NB4 (cell line): ENCODE measurements around the gene ST8SIA1.
A peak's percentile ranks its signal among the peaks of the same experiment; 100 is the strongest.

ENCODE experiments used
- DNase-seq: peaks from one replicate; pipeline ENCODE4 v3.0.0; 2010; ENCODE audit warnings: low read depth
- H3K4me3 ChIP-seq: one replicate; pipeline ENCODE4 v1.5.1; 2011; ENCODE audit warnings: mild to moderate bottlenecking, low read depth, low read length, moderate library complexity
- MYC ChIP-seq: IDR thresholded peaks from 2 replicates; pipeline ENCODE4 v1.6.1; 2011; ENCODE audit warnings: low read depth, low read length
- POLR2A ChIP-seq: IDR thresholded peaks from 2 replicates; pipeline ENCODE4 v1.6.1; 2011; ENCODE audit warnings: mild to moderate bottlenecking; ENCODE audit not compliant: insufficient read length; ENCODE audit errors: extremely low read depth
- TF ChIP-seq, protein P1 (sequence below): IDR thresholded peaks from one replicate; pipeline ENCODE4 v1.5.1; 2012; ENCODE audit warnings: low read depth, low read length
- TF ChIP-seq, protein P2 (sequence below): IDR thresholded peaks from 2 replicates; pipeline ENCODE4 v1.6.1; 2011; ENCODE audit warnings: low read depth, low read length

ST8SIA1 gene

GRCh38 chr12:22190969-22191368, 143.5 kb downstream of the ST8SIA1 start:
- H3K4me3 ChIP-seq: no peak overlapping the region
- TF ChIP-seq MYC (no peak), POLR2A (no peak)
- TF ChIP-seq, protein P1, sequence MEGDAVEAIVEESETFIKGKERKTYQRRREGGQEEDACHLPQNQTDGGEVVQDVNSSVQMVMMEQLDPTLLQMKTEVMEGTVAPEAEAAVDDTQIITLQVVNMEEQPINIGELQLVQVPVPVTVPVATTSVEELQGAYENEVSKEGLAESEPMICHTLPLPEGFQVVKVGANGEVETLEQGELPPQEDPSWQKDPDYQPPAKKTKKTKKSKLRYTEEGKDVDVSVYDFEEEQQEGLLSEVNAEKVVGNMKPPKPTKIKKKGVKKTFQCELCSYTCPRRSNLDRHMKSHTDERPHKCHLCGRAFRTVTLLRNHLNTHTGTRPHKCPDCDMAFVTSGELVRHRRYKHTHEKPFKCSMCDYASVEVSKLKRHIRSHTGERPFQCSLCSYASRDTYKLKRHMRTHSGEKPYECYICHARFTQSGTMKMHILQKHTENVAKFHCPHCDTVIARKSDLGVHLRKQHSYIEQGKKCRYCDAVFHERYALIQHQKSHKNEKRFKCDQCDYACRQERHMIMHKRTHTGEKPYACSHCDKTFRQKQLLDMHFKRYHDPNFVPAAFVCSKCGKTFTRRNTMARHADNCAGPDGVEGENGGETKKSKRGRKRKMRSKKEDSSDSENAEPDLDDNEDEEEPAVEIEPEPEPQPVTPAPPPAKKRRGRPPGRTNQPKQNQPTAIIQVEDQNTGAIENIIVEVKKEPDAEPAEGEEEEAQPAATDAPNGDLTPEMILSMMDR: no peak
- TF ChIP-seq, protein P2, sequence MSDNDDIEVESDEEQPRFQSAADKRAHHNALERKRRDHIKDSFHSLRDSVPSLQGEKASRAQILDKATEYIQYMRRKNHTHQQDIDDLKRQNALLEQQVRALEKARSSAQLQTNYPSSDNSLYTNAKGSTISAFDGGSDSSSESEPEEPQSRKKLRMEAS: no peak
- no peak for DNase-seq

DNA sequence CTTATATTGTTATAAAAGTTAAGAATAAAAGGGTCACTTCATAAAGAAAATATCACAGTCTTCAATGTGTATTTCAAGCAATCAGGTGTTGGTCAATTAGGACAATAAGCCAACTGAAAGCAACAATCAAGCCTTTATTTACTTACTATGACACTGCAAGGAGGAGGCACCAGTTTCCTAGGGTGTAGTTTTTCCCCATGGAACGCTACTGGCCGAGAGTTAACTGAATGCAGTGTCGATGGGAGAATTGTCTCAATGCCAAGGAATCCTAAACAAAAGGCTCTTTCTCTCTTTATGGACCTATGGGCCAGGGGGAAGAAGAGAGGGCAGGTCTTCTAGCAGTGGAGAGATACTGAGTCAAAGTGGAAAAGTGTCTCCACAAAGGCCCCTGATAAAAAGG, 146.1 kb downstream of the ST8SIA1 start:
- DNase-seq: no peak
- TF ChIP-seq MYC: no peak
- TF ChIP-seq, protein P2: no peak
- TF ChIP-seq, protein P1: no peak
- TF ChIP-seq POLR2A: no peak
- no peak overlapping the region for H3K4me3 ChIP-seq

GRCh38 chr12:22180705-22181104, 153.8 kb downstream of the ST8SIA1 start:
- no peak overlapping the region for H3K4me3 ChIP-seq
- TF ChIP-seq POLR2A (no peak), MYC (no peak)
- TF ChIP-seq, protein P1: no peak
- TF ChIP-seq, protein P2: no peak
- no peak for DNase-seq

DNA sequence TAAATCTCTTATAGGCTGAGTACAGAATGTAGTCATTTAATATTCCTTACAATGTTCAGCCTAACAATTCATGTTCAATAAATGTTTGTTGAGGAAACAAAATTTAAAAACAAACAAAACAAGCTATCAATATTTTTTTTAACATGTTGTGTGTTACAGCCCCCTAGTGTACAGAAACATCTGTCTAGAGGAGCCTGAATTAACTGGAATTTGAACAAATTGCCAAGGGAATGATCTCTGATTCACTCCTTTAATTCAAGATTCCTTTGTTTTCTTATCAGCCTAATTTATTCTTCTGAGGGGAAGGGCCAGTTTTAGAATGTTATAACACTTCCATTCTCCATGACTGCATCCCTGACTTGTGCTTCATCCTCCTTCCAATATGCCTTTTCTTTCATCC, 161.3 kb downstream of the ST8SIA1 start:
- no peak for TF ChIP-seq MYC
- H3K4me3 ChIP-seq: no peak overlapping the region
- DNase-seq: no peak

- TF ChIP-seq, protein P2: no peak
- no peak for TF ChIP-seq POLR2A
- no peak for DNase-seq
- no peak overlapping the region for H3K4me3 ChIP-seq
Measured at GRCh38 chr12:22172501-22172900, 162.0 kb downstream of the ST8SIA1 start.

GRCh38 chr12:22169376-22169775, 165.1 kb downstream of the ST8SIA1 start:
- H3K4me3 ChIP-seq: no peak overlapping the region
- TF ChIP-seq, protein P1: no peak
- no peak for TF ChIP-seq POLR2A
- TF ChIP-seq, protein P2: no peak
- no peak for TF ChIP-seq MYC
- DNase-seq: no peak

GRCh38 chr12:22164139-22164538, 170.4 kb downstream of the ST8SIA1 start:
- TF ChIP-seq, protein P1: no peak
- TF ChIP-seq, protein P2: no peak
- TF ChIP-seq MYC: no peak
- TF ChIP-seq POLR2A: no peak
- DNase-seq: peak; percentile 26
- no peak overlapping the region for H3K4me3 ChIP-seq
